ENCODE data around the gene DHX34. TPM values are rescaled to one million over a fixed set of nuclear protein-coding genes. Genes with fewer than 3 reads are reported as not detected.

Gene DHX34
- total and polyA plus RNA-seq, 7 donors = 3.0 to 12.7 (median 9.1) TPM

DNA sequence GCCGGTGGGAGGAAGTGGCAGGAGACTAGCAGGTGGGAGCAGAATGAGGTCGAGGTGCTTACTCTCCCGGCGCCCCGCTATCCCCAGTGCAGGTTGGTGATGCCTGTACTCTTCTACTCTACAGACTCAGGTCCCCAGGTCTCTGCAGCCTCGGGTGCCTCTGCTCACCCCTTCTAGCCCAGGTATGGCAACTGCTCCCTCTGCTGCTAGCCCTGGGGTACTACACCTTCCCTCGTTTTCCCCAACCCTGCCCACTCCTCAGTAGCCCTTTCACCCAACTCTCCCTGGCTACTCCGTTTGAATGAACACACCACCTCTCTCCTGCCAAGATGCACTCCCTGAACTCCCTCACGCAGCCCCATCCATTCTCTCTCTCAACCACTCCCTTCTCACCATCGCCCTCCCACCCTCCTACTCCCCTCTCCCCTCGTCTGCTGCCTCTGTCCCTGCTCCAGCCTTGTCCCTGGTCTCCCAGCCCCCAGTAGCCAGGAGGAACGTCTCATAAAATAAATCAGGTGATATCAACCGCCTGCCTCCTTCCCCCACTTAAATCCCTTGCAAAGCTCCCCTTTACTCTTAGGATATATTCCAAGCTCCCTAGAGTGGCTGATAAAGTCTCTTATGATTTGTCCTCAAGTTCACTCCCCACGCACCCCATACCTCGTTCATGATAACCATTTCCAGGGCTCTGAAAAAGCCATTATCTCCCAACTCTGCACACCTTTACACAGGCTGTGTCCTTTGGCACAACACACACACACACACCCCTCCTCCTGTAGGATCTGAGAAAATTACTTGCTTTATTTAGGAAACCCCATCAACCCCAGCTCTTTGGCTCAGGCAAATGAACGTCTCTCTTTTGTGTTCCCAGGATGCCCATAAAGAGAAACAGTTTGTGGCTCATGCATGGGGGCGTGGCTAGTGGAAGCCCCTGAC, 78.4 kb downstream of the DHX34 start:
- DNase-seq = peak; percentile 78
- Histone ChIP-seq H3K4me1 (peaks cover 0 to 38% (median 33%) of the 10 kb centered on the region in 4 donors), H3K27ac (peak overlapping the region; percentile 59 to 83 (median 72)), H3K9me3 (no peaks in the 10 kb centered on the region), H3K27me3 (peaks cover 5 to 65% (median 18%) of the 10 kb centered on the region in 3 donors), H3K36me3 (no peaks in the 10 kb centered on the region), H3K4me3 (peak overlapping the region in 2 of 4 donors; percentile 13 to 32)
- WGBS, 2 donors = 5 to 7% methylated on average over 17 of the region's 17 CpGs
- intact Hi-C loops (cut with DNase I) = loop anchor here (10.0 kb wide), 1 partner anchor 133 kb away; no protein-coding TSS in a partner anchor
- no peak for TF ChIP-seq POLR2A (IDR thresholded peaks at IDR 0.05)
- TF ChIP-seq POLR2AphosphoS5 (IDR thresholded peaks at IDR 0.05) = no peak
- TF ChIP-seq, protein P1, sequence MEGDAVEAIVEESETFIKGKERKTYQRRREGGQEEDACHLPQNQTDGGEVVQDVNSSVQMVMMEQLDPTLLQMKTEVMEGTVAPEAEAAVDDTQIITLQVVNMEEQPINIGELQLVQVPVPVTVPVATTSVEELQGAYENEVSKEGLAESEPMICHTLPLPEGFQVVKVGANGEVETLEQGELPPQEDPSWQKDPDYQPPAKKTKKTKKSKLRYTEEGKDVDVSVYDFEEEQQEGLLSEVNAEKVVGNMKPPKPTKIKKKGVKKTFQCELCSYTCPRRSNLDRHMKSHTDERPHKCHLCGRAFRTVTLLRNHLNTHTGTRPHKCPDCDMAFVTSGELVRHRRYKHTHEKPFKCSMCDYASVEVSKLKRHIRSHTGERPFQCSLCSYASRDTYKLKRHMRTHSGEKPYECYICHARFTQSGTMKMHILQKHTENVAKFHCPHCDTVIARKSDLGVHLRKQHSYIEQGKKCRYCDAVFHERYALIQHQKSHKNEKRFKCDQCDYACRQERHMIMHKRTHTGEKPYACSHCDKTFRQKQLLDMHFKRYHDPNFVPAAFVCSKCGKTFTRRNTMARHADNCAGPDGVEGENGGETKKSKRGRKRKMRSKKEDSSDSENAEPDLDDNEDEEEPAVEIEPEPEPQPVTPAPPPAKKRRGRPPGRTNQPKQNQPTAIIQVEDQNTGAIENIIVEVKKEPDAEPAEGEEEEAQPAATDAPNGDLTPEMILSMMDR (IDR thresholded peaks at IDR 0.05) = peak; percentile 68 to 84 (median 78)

DNA sequence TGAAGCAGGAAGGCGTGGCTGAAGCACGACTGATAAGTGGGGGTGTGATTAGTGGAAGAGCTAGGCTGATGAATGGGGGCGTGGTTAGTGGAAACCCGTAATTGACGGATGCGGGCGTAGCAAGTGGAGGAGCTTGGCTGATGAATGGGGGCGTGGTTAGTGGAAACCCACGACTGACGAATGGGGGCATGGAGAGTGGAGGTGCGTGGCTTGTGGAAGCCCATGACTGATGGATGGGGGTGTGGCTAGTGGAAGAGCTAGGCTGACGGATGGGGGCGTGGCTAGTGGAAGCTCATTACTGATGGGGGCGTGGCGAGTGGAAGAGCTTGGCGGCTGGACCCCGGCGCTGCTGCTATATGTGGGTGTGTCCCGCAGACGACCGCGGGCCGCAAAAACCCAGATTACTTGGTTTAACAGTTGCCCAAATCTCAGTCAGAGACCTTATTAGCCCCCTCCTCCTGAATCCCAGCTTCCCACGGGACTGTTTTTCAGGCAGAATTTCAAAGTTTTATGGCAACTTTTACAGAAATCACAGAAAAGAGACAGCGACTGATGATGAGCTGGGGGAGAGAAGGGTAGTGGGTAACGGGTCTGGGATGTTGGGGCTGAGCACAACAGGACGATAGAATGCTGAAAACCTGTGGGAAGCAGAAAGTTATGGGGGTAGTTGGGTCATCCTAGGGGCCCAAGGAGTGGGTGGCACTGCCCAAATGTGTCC, 79.2 kb downstream of the DHX34 start:
- peak; percentile 96 for DNase-seq
- Histone ChIP-seq H3K27ac (peak overlapping the region; percentile 59 to 83 (median 72)), H3K4me1 (peaks cover 0 to 38% (median 33%) of the 10 kb centered on the region in 4 donors), H3K4me3 (peak overlapping the region in 2 of 4 donors; percentile 13 to 32), H3K27me3 (peaks cover 3 to 62% (median 10%) of the 10 kb centered on the region in 3 donors), H3K36me3 (no peaks in the 10 kb centered on the region), H3K9me3 (no peaks in the 10 kb centered on the region)
- 1% methylated on average over 27 of the region's 27 CpGs for WGBS, 2 donors
- intact Hi-C loops (cut with DNase I) = loop anchor here (10.0 kb wide), 1 partner anchor 134 kb away; no protein-coding TSS in a partner anchor
- TF ChIP-seq POLR2A (IDR thresholded peaks at IDR 0.05) (no peak), POLR2AphosphoS5 (IDR thresholded peaks at IDR 0.05) (peak in 1 of 4 donors; percentile 27), EP300 (IDR thresholded peaks at IDR 0.05) (no peak)

DNA sequence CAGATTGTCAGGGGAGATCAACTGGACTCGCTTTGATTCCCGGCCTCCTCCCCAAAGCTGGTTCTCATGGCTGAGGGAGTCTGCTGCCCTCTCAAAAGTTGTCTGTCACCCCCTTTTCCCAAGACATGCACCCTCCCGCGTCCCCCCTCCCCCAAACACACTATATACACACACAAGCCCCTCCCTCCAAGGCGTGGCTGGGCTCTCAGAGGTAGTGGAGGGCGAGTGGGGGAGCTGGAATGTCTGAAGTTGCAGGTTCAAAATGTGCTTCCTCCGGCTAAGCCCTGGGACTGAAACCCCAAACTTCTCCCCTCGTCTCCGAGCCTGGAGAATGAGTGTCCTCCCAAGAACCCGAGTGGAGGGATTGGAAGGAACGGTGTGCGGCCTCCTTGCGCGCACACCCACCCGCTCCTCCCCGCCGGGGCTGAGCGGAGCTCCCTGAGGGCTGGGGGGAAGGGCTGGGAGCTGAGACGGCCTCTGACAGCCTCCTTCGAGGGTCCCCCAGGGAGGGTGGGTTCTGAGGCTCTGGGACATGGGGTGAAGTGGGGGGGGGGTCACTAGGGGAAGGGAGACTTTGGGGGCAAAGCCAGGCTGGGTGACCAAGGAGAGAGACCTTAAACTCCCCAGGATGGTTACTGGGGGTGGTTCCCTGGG, 80.2 kb downstream of the DHX34 start:
- Histone ChIP-seq H3K36me3 (no peaks in the 10 kb centered on the region), H3K27ac (peak overlapping the region in 1 of 4 donors; percentile 83), H3K4me1 (peaks cover 0 to 38% (median 33%) of the 10 kb centered on the region in 4 donors), H3K4me3 (no peak overlapping the region), H3K27me3 (peaks cover 3 to 54% (median 6%) of the 10 kb centered on the region in 3 donors), H3K9me3 (no peaks in the 10 kb centered on the region)
- DNase-seq = no peak
- TF ChIP-seq POLR2A (IDR thresholded peaks at IDR 0.05) (no peak), EP300 (IDR thresholded peaks at IDR 0.05) (no peak), POLR2AphosphoS5 (IDR thresholded peaks at IDR 0.05) (no peak)
- TF ChIP-seq, protein P1 (IDR thresholded peaks at IDR 0.05) = no peak
- WGBS, 2 donors = 19 to 24% methylated on average over 20 of the region's 20 CpGs
- intact Hi-C loops (cut with DNase I) = loop anchor here (10.0 kb wide), 1 partner anchor 134 kb away; no protein-coding TSS in a partner anchor

DNA sequence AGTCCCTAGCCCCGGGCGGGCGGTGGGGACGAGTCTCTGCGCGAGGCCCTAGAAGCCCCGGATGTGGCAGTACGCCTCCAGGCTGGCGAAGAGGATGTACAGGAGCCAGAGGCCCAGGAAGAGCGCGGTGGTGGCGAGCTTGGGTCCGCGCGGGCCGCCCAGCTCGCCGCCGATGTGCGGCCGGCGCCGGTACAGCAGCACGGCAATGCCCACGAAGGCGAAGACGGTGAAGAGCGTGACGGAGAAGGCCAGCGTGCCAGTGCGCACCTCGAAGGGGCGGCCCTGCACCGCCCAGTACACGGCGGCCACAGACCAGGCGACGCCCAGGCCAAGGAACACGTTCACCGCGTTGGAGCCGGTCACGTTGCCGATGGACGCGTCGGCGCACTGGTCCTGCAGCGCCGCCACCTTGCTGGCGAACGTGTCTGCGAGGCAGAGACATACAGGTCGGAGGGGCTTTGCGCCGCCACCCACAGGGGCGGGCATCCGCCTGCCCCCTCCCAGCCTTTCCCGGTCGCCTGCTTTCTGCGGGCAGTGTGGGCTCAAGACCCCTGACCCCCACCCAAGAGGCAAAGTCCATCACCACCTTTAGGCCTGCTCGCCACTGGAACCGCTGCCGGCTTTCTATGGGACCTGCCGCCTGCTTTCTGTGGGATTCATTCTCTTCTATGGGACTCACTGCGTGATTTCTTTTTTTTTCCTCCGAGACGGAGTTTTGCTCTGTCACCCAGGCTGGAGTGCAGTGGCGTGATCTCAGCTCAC, 81.1 kb downstream of the DHX34 start:
- Histone ChIP-seq H3K36me3 (no peaks in the 10 kb centered on the region), H3K4me3 (peak overlapping the region in 2 of 4 donors; percentile 13 to 27), H3K9me3 (no peaks in the 10 kb centered on the region), H3K27me3 (peaks cover 3 to 45% (median 6%) of the 10 kb centered on the region in 3 donors), H3K4me1 (peaks cover 0 to 38% (median 33%) of the 10 kb centered on the region in 4 donors), H3K27ac (peak overlapping the region in 1 of 4 donors; percentile 37)
- WGBS, 2 donors = 6 to 7% methylated on average over 69 of the region's 69 CpGs
- no peak for DNase-seq
- TF ChIP-seq, protein P1 (IDR thresholded peaks at IDR 0.05) = peak in 3 of 4 experiments; percentile 26 to 32 (median 31)
- TF ChIP-seq POLR2AphosphoS5 (IDR thresholded peaks at IDR 0.05) (peak in 2 of 4 donors; percentile 19 to 40), POLR2A (IDR thresholded peaks at IDR 0.05) (no peak)
- intact Hi-C loops (cut with DNase I) = no loop called here

All from sigmoid colon (tissue), 7 donors.